ENCODE data around the gene TLX3. TPM values are rescaled to one million over a fixed set of nuclear protein-coding genes. Genes with fewer than 3 reads are reported as not detected.

The TLX3 gene
- total RNA-seq, 1 experiment from 2014 or later: not detected

GRCh38 chr5:171355302-171355724 lies 46.3 kb downstream of the TLX3 start:
- no peak overlapping the region for H2BK5ac ChIP-seq (ENCODE audit: insufficient read length, low read length)
- no peak overlapping the region for H2BK120ac ChIP-seq (ENCODE audit: low read depth, low read length, poor library complexity, severe bottlenecking)
- no peak for DNase-seq
- H3K27ac ChIP-seq (ENCODE audit: insufficient read length, low read depth, low read length): no peak overlapping the region
- no peak overlapping the region for H3K4me2 ChIP-seq (ENCODE audit: insufficient read depth, insufficient read length, low read length)
- no peak overlapping the region for H3K23ac ChIP-seq (ENCODE audit: insufficient read length, low read depth, low read length)
- H3K79me2 ChIP-seq (ENCODE audit: insufficient read depth, low read length): no peaks in the 10 kb centered on the region
- no peaks in the 10 kb centered on the region for H3K4me1 ChIP-seq (ENCODE audit: insufficient read depth, low read length)
- no peak overlapping the region for H3T11ph ChIP-seq (ENCODE audit: low read length)
- no peak overlapping the region for H4K91ac ChIP-seq (ENCODE audit: insufficient read length, low read depth, low read length)
- H2BK20ac ChIP-seq (ENCODE audit: low read depth, low read length, poor library complexity, severe bottlenecking): no peak overlapping the region
- Mint-ChIP-seq H3K27ac (no peak overlapping the region), H3K27me3 (ENCODE audit: low read depth) (no peaks in the 10 kb centered on the region; the same call in none of the 2 replicates), H3K9me3 (no peaks in the 10 kb centered on the region), H3K4me1 (no peaks in the 10 kb centered on the region), H3K4me3 (no peak overlapping the region), H3K36me3 (ENCODE audit: insufficient read depth in 1 of 3, low read depth in 3 of 3) (no peaks in the 10 kb centered on the region)
- H2AK5ac ChIP-seq (ENCODE audit: insufficient read length, low read length): no peak overlapping the region
- no peaks in the 10 kb centered on the region for H4K20me1 ChIP-seq (ENCODE audit: control insufficient read depth, insufficient read depth, insufficient read length)
- no peak overlapping the region for H3K14ac ChIP-seq (ENCODE audit: insufficient read depth, low read length)
- no peaks in the 10 kb centered on the region for H3K27me3 ChIP-seq (ENCODE audit: insufficient read depth, low read length)
- H2BK12ac ChIP-seq (ENCODE audit: insufficient read length, low read depth, low read length): no peak overlapping the region
- no peak overlapping the region for H3K9ac ChIP-seq (ENCODE audit: extremely low read depth, insufficient read length, low read length)
- no peaks in the 10 kb centered on the region for H3K79me1 ChIP-seq (ENCODE audit: insufficient read depth, low read depth, low read length, poor library complexity, severe bottlenecking)
- WGBS (ENCODE audit: extremely low coverage, insufficient read length, low lambda C conversion rate): no CpG with 5 or more reads among the region's 5 CpGs
- no peak for TF ChIP-seq CTCF (conservative IDR thresholded peaks at IDR 0.05)
- H3K23me2 ChIP-seq (ENCODE audit: insufficient read length, low read depth, low read length, poor library complexity, severe bottlenecking): no peaks in the 10 kb centered on the region
- no peak overlapping the region for H2BK15ac ChIP-seq (ENCODE audit: low read depth, low read length)
- no peak overlapping the region for H3K18ac ChIP-seq (ENCODE audit: insufficient read length, low read depth, low read length)
- H4K8ac ChIP-seq (replicated peaks; ENCODE audit: insufficient read length, low read depth, low read length): no peak overlapping the region
- no peaks in the 10 kb centered on the region for H3K9me3 ChIP-seq (ENCODE audit: control insufficient read depth, low read depth, low read length)
- no peak overlapping the region for H3K4ac ChIP-seq (ENCODE audit: low read depth, low read length)
- H3K56ac ChIP-seq (ENCODE audit: insufficient read length, low read depth, low read length): no peak overlapping the region
- no peak overlapping the region for H4K5ac ChIP-seq (ENCODE audit: insufficient read length, low read depth, low read length)
- H2AFZ ChIP-seq (ENCODE audit: low read length): no peak overlapping the region
